IMR-90 (cell line): Measurements from ENCODE around the gene SLC6A7. TPM values are rescaled to one million over a fixed set of nuclear protein-coding genes. Genes with fewer than 3 reads are reported as not detected.

ENCODE experiments used
- ATAC-seq: fragments of 200-7000 bp; cut with Tn5 transposase; 2 replicates; pipeline ENCODE4 v1.9.1; 2020; ENCODE audit warnings: low read depth, mild to moderate bottlenecking, moderate library complexity
- BruUV-seq: library from RNA; stranded (reverse); fragments of 400-500 nt; replicated peaks from 2 replicates; lab custom pipeline; 2021; lab: Mats Ljungman, UMichigan
- CTCF ChIA-PET: fragments of 300-600 bp; formaldehyde crosslinking; extraction: SDS; loops from one replicate; lab custom pipeline; 2021; ENCODE audit warnings: antibody characterized with exemption; lab: Yijun Ruan, JAX
- POLR2A ChIA-PET: fragments of 300-600 bp; sonication (Branson Sonifier 250); formaldehyde crosslinking; loops from one replicate; lab custom pipeline; 2022; ENCODE audit warnings: antibody characterized with exemption; ENCODE audit not compliant: unreplicated experiment; lab: Charles Lee
- DNase-seq: peaks from one replicate; pipeline ENCODE4 v3.0.0; 2013
- H2AFZ ChIP-seq: replicated peaks from 2 replicates; pipeline ENCODE3; 2013; ENCODE audit warnings: low read length, mild to moderate bottlenecking; ENCODE audit not compliant: poor library complexity
- H2AK5ac ChIP-seq: 2 replicates; pipeline ENCODE4 v1.6.1; 2013; ENCODE audit warnings: low read depth, low read length, inconsistent platforms
- H2AK9ac ChIP-seq: replicated peaks from 2 replicates; pipeline ENCODE3; 2013; ENCODE audit warnings: mild to moderate bottlenecking, low read depth, low read length, moderate library complexity; ENCODE audit not compliant: poor library complexity
- H2BK120ac ChIP-seq: 2 replicates; pipeline ENCODE4 v1.6.1; 2013; ENCODE audit warnings: low read depth, low read length, inconsistent platforms
- H2BK15ac ChIP-seq: 3 replicates; pipeline ENCODE4 v1.6.1; 2013; ENCODE audit warnings: low read depth, low read length, inconsistent platforms
- H2BK20ac ChIP-seq: 2 replicates; pipeline ENCODE4 v1.6.1; 2013; ENCODE audit warnings: low read depth, mild to moderate bottlenecking, inconsistent platforms, low read length, moderate library complexity
- H2BK5ac ChIP-seq: 2 replicates; pipeline ENCODE4 v1.6.1; 2013; ENCODE audit warnings: mild to moderate bottlenecking, low read depth, low read length, inconsistent platforms; ENCODE audit not compliant: poor library complexity, severe bottlenecking
- H3K14ac ChIP-seq: replicated peaks from 2 replicates; pipeline ENCODE4 v1.6.1; 2013; ENCODE audit warnings: low read depth, low read length, inconsistent platforms
- H3K18ac ChIP-seq: 2 replicates; pipeline ENCODE4 v1.6.1; 2013; ENCODE audit warnings: low read depth, low read length, control low read depth
- H3K23ac ChIP-seq: 2 replicates; pipeline ENCODE4 v1.6.1; 2013; ENCODE audit warnings: low read depth, low read length, inconsistent platforms
- H3K27ac ChIP-seq: 2 replicates; pipeline ENCODE4 v1.5.1; 2013; ENCODE audit warnings: mild to moderate bottlenecking, control low read depth, low read length; ENCODE audit not compliant: insufficient read depth
- H3K27me3 ChIP-seq: 2 replicates; pipeline ENCODE4 v1.6.1; 2013; ENCODE audit warnings: low read length; ENCODE audit not compliant: control insufficient read depth, insufficient read depth
- H3K36me3 ChIP-seq: 2 replicates; pipeline ENCODE4 v1.6.1; 2013; ENCODE audit warnings: low read length, mixed read lengths; ENCODE audit not compliant: control insufficient read depth, insufficient read depth
- H3K4ac ChIP-seq: 2 replicates; pipeline ENCODE4 v1.6.1; 2013; ENCODE audit warnings: low read depth, low read length, inconsistent platforms
- H3K4me1 ChIP-seq: 2 replicates; pipeline ENCODE4 v1.6.1; 2013; ENCODE audit warnings: low read length, mixed read lengths; ENCODE audit not compliant: control insufficient read depth, insufficient read depth
- H3K4me2 ChIP-seq: 2 replicates; pipeline ENCODE4 v1.6.1; 2013; ENCODE audit warnings: low read depth, mild to moderate bottlenecking, control low read depth, low read length, moderate library complexity
- H3K4me3 ChIP-seq: 2 replicates; pipeline ENCODE4 v1.5.1; 2013; ENCODE audit warnings: low read depth, mild to moderate bottlenecking, control low read depth, low read length, moderate library complexity; ENCODE audit not compliant: insufficient read depth
- H3K56ac ChIP-seq: 2 replicates; pipeline ENCODE4 v1.6.1; 2013; ENCODE audit warnings: low read length, inconsistent platforms; ENCODE audit not compliant: insufficient read depth; ENCODE audit errors: extremely low read depth
- H3K79me1 ChIP-seq, 2 experiments: 2 replicates each; pipeline ENCODE4 v1.6.1; 2013; ENCODE audit warnings: low read length in 2 of 2, inconsistent platforms in 1 of 2, low read depth in 1 of 2
- H3K9ac ChIP-seq: 2 replicates; pipeline ENCODE4 v1.6.1; 2013; ENCODE audit warnings: low read depth, low read length, control low read depth
- H3K9me1 ChIP-seq: 2 replicates; pipeline ENCODE4 v1.6.1; 2013; ENCODE audit warnings: low read length, inconsistent platforms; ENCODE audit not compliant: insufficient read depth
- H3K9me3 ChIP-seq: 2 replicates; pipeline ENCODE4 v1.6.1; 2013; ENCODE audit warnings: low read length; ENCODE audit not compliant: control insufficient read depth, insufficient read depth
- H4K20me1 ChIP-seq: 2 replicates; pipeline ENCODE4 v1.6.1; 2013; ENCODE audit warnings: low read length, inconsistent platforms; ENCODE audit not compliant: insufficient read depth
- H4K5ac ChIP-seq: 2 replicates; pipeline ENCODE4 v1.6.1; 2013; ENCODE audit warnings: mild to moderate bottlenecking, low read depth, low read length, control low read depth
- H4K8ac ChIP-seq, 2 experiments: 2 replicates each; pipeline ENCODE4 v1.6.1; 2013; ENCODE audit warnings: low read depth in 2 of 2, low read length in 2 of 2, control low read depth in 1 of 2, inconsistent platforms in 1 of 2
- H4K91ac ChIP-seq: 2 replicates; pipeline ENCODE4 v1.6.1; 2013; ENCODE audit warnings: low read depth, low read length, inconsistent platforms; ENCODE audit not compliant: insufficient read depth
- CEBPB ChIP-seq: IDR thresholded peaks from 2 replicates; pipeline ENCODE4 v1.6.1; 2012; ENCODE audit warnings: low read depth, low read length, improper control_type of control experiment
- MXI1 ChIP-seq: IDR thresholded peaks from 2 replicates; pipeline ENCODE4 v1.6.1; 2012; ENCODE audit warnings: low read depth, mild to moderate bottlenecking, low read length, moderate library complexity, borderline replicate concordance
- SMC3 ChIP-seq: fragments of 150-350 bp; IDR thresholded peaks from 2 replicates; pipeline ENCODE4 v1.6.1; 2016; ENCODE audit warnings: low read depth, mild to moderate bottlenecking, antibody characterized with exemption, low read length, moderate library complexity
- WGBS, 2 experiments: methylation state at CpG; one replicate each; pipeline versions ENCODE4 v1.1.5 to v1.1.7; 2013; ENCODE audit warnings: missing lambda C conversion rate in 2 of 2; ENCODE audit not compliant: insufficient read length in 1 of 2; ENCODE audit errors: extremely low coverage in 2 of 2; 5-methylcytosine and 5-hydroxymethylcytosine counted together
- dilution Hi-C: fragments of 300-500 bp; cut with HindIII; formaldehyde crosslinking; loops from one replicate; pipeline ENCODE4 v1.14.3; 2018; ENCODE audit warnings: low sequenced_read_pairs; ENCODE audit not compliant: unreplicated experiment
- in situ Hi-C: fragments of 300-500 bp; cut with MboI; formaldehyde crosslinking; loops from 3 replicates; pipeline ENCODE4 v1.14.3; 2019; ENCODE audit warnings: low sequenced_read_pairs, inconsistent platforms, mixed read lengths
- intact Hi-C: fragments of 100-400 bp; cut with micrococcal nuclease; formaldehyde crosslinking; loops from 2 replicates; pipeline ENCODE4 v1.10.0; 2022
- polyA plus RNA-seq, 3 experiments: library from polyadenylated mRNA; depleted of rRNA; stranded (reverse); fragments of >200 nt; gene quantifications; 2 replicates each; pipeline ENCODE4 v1.2.3, GENCODE V29; 2012; ENCODE audit warnings: low replicate concordance in 1 of 3
- total RNA-seq: library from RNA; depleted of rRNA; stranded (reverse); fragments of >200 nt; gene quantifications from 2 replicates; pipeline ENCODE4 v1.2.3, GENCODE V29; 2012

The SLC6A7 gene
- total and polyA plus RNA-seq, 2 of the 4 experiments (the other 2 are of a cell fraction), result under 0.01 TPM; not detected in 1

DNA sequence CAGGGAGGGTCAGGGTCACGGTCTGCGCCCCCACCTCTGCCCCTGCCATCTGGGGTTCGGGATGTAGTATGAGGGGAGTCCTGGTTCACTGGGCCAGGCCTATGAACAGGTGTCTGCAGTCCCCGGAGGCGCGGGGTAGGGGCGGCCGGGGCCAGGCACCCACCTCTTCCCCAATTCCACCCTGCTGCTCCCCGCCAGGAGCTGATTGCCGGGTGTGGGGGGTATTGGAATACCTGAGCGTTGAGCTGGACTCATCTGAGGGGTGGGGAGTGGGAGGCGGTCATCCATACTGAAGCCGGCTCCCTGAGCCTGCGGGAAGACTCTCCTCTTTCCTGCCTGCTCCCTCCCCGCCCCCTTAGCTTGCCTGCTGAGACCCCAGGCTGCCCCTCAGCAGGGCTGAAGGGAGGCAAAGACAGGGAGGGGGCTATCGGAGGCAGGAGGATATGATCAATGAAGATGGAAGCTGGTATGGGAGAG, 679 bp downstream of the SLC6A7 start:
- Histone ChIP-seq H3K4me3 (no peak overlapping the region), H3K27me3 (peaks cover 91% of the 10 kb centered on the region), H4K8ac (no peak overlapping the region), H2AFZ (no peak overlapping the region), H3K9me1 (peaks cover 4% of the 10 kb centered on the region; the same call in 1 of the 2 replicates), H3K79me1 (no peaks in the 10 kb centered on the region), H3K23ac (no peak overlapping the region), H3K36me3 (no peaks in the 10 kb centered on the region), H3K9me3 (no peaks in the 10 kb centered on the region), H2BK120ac (no peak overlapping the region), H3K18ac (no peak overlapping the region), H2BK15ac (no peak overlapping the region), H3K9ac (no peak overlapping the region), H2AK5ac (no peak overlapping the region), H4K91ac (no peak overlapping the region), H4K20me1 (no peaks in the 10 kb centered on the region), H2AK9ac (no peak overlapping the region), H3K27ac (no peak overlapping the region), H3K4ac (no peak overlapping the region), H2BK20ac (no peak overlapping the region), H2BK5ac (no peak overlapping the region), H3K4me2 (no peak overlapping the region), H3K14ac (no peak overlapping the region), H3K4me1 (peaks cover 2% of the 10 kb centered on the region; the same call in 1 of the 2 replicates), H4K5ac (no peak overlapping the region), H3K56ac (no peak overlapping the region)
- TF ChIP-seq CEBPB (no peak), SMC3 (no peak), MXI1 (no peak)
- WGBS, 2 experiments, result 50% methylated on average over 4 of the region's 16 CpGs; no CpG with 5 or more reads in 1 of the 2 experiments
- no peak for ATAC-seq
- intact Hi-C loops, result no loop called here
- no TSS peak for BruUV-seq
- DNase-seq, result no peak
- in situ Hi-C loops, result no loop called here
- POLR2A ChIA-PET, result no interaction called here
- dilution Hi-C loops, result no loop called here
- CTCF ChIA-PET, result no interaction called here
